NB4 (cell line): Measurements from ENCODE around the gene HIVEP2.

Source experiments
- DNase-seq: peaks from one replicate; pipeline ENCODE4 v3.0.0; 2010; ENCODE audit warnings: low read depth
- H3K4me3 ChIP-seq: one replicate; pipeline ENCODE4 v1.5.1; 2011; ENCODE audit warnings: mild to moderate bottlenecking, low read depth, low read length, moderate library complexity
- MAX ChIP-seq: IDR thresholded peaks from 2 replicates; pipeline ENCODE4 v1.6.1; 2011; ENCODE audit warnings: low read depth, low read length
- MYC ChIP-seq: IDR thresholded peaks from 2 replicates; pipeline ENCODE4 v1.6.1; 2011; ENCODE audit warnings: low read depth, low read length
- POLR2A ChIP-seq: IDR thresholded peaks from 2 replicates; pipeline ENCODE4 v1.6.1; 2011; ENCODE audit warnings: mild to moderate bottlenecking; ENCODE audit not compliant: insufficient read length; ENCODE audit errors: extremely low read depth
- TF ChIP-seq, protein P1 (sequence below): IDR thresholded peaks from one replicate; pipeline ENCODE4 v1.5.1; 2012; ENCODE audit warnings: low read depth, low read length

HIVEP2 gene

DNA sequence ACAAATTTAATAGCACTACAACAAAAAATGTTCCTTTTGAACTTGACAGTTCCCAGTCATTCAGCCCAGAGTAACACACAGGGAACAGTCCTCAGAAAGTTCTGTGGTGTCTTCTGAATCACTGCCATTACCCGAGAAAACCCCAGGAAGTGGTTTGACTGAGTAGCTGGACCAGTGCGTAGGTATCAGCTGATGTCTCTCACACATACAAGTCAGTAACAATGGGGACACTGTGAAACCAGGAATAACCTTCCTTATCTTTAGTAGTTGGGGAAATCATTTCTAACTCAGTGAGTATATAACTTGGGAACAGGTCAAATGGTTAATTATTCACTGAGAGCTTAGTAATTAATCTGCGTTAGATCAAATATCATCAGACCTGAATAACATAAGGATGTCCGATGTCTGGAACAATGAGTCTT lies 73.1 kb downstream of the HIVEP2 start:
- H3K4me3 ChIP-seq: no peak overlapping the region
- TF ChIP-seq MYC: no peak
- TF ChIP-seq, protein P1, sequence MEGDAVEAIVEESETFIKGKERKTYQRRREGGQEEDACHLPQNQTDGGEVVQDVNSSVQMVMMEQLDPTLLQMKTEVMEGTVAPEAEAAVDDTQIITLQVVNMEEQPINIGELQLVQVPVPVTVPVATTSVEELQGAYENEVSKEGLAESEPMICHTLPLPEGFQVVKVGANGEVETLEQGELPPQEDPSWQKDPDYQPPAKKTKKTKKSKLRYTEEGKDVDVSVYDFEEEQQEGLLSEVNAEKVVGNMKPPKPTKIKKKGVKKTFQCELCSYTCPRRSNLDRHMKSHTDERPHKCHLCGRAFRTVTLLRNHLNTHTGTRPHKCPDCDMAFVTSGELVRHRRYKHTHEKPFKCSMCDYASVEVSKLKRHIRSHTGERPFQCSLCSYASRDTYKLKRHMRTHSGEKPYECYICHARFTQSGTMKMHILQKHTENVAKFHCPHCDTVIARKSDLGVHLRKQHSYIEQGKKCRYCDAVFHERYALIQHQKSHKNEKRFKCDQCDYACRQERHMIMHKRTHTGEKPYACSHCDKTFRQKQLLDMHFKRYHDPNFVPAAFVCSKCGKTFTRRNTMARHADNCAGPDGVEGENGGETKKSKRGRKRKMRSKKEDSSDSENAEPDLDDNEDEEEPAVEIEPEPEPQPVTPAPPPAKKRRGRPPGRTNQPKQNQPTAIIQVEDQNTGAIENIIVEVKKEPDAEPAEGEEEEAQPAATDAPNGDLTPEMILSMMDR: no peak
- TF ChIP-seq MAX: no peak
- TF ChIP-seq POLR2A: no peak
- peak; percentile 21 for DNase-seq

- TF ChIP-seq, protein P1: no peak
- TF ChIP-seq MAX (no peak), MYC (no peak), POLR2A (no peak)
- DNase-seq: no peak
- no peak overlapping the region for H3K4me3 ChIP-seq
These were observed 74.1 kb downstream of the HIVEP2 start for GRCh38 chr6:142870787-142871415.

- DNase-seq: no peak
- no peak overlapping the region for H3K4me3 ChIP-seq
- no peak for TF ChIP-seq POLR2A
- TF ChIP-seq MAX: no peak
- TF ChIP-seq, protein P1: no peak
- TF ChIP-seq MYC: no peak
These were observed 76.1 kb downstream of the HIVEP2 start for GRCh38 chr6:142868917-142869316.

- H3K4me3 ChIP-seq: no peak overlapping the region
- TF ChIP-seq POLR2A (no peak), MYC (no peak), MAX (no peak)
- TF ChIP-seq, protein P1: no peak
- peak; percentile 68 for DNase-seq
These were observed 76.8 kb downstream of the HIVEP2 start for GRCh38 chr6:142867988-142868812.

DNA sequence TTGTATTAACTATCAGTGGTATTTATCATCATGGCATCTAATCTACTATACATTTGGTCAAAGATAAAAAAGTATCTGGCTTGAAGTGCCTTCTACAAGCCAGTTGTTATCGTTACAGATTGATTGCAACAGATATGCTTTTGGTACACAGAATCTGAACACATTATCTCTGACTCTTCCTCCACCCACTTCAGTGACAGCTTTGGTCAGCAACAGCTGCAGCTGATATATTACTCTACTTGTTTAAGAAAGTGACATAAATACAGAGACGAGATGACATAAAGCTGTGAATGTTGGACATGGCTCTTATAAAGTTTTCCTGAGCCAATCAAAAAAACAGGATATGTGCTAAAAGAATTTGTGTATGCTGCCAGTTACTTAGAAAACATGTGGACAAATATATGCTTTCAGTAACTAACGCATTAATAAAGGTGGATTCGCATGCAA lies 77.6 kb downstream of the HIVEP2 start:
- TF ChIP-seq MYC (no peak), MAX (no peak), POLR2A (no peak)
- TF ChIP-seq, protein P1: no peak
- H3K4me3 ChIP-seq: no peak overlapping the region
- DNase-seq: peak; percentile 18
